ENCODE measurements around the gene COPS4. TPM values are rescaled to one million over a fixed set of nuclear protein-coding genes. Genes with fewer than 3 reads are reported as not detected.
"Not testable (repeated sequence)": the region's sequence is repeated elsewhere in the genome, so short reads cannot be mapped to it uniquely, and the experiment has no call there.

COPS4 gene
- total RNA-seq, 1 experiment from 2014 or later = 42.7 TPM

DNA sequence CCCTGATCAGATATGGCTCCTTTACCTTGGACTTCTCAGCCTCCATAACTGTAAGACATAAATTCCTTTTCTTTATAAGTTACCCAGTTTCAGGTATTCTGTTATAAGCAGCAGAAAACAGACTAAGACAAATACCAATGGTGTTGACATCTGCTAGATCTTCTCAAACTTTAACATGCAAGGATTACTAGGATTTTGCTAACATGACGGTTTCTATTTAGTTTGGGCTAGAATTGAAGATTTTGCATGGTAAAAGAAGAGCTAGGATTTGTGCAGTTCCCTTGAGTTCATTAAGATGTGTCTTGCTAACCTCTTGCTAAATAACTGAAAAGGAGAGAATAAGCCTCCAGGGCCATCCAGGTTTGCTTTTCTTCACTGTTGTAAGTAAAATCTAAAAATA lies 5.3 kb upstream of the COPS4 start:
- peaks cover 8% of the 10 kb centered on the region for H3K4me1 ChIP-seq (ENCODE audit: low read length)
- no peaks in the 10 kb centered on the region for H3K36me3 ChIP-seq (ENCODE audit: insufficient read depth, low read length)
- no peak overlapping the region for H3K9ac ChIP-seq (ENCODE audit: low read length)
- no peaks in the 10 kb centered on the region for H3K9me3 ChIP-seq (ENCODE audit: low read length)
- no peaks in the 10 kb centered on the region for H3K9me2 ChIP-seq (replicated peaks; ENCODE audit: insufficient read depth, low read length)
- H3K4me2 ChIP-seq (ENCODE audit: low read depth, low read length, poor library complexity, severe bottlenecking) = no peak overlapping the region
- H2AFZ ChIP-seq (ENCODE audit: low read length) = no peak overlapping the region
- DNase-seq = no peak
- H3K27me3 ChIP-seq (ENCODE audit: low read length) = no peaks in the 10 kb centered on the region
- no peak overlapping the region for H3K27ac ChIP-seq (ENCODE audit: low read length)
- H3K4me3 ChIP-seq (ENCODE audit: low read length) = no peak overlapping the region
- no peaks in the 10 kb centered on the region for H3K79me2 ChIP-seq (ENCODE audit: low read length)
- no peaks in the 10 kb centered on the region for H4K20me1 ChIP-seq (ENCODE audit: insufficient read depth, low read depth, low read length)

DNA sequence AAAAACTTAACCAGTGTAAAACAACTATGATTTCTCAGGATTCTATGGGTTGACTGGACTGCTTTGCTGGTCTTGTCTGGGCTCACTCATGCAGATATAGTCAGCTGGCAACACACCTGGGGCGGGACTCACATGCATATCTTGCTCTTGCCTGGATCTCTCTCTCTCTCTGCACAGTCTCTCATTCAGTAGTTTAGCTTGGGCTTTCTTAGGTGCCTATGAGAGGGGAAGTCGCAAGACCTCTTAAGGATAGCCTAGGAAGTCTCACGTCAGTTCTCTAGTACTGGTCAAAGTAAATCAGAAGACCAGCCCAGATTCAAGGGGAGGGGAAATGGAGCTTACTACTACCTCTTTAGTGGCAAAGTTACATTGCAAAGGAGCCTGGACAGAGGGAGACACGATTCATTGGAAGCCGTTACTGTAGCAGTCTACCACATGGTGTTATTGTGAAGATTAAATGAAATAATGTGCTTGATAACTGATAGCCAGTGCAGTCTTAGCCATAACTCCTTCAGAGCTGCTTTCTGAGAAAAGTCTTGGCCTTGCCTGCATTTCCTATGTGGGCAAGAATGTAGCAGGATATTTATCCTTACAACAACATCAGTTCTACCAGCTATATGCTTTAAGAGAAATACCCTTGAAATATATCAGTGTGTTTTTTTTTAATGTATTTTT lies 2.1 kb downstream of the COPS4 start:
- Histone ChIP-seq H3K4me1 (ENCODE audit: low read length) (peaks cover 21% of the 10 kb centered on the region), H4K20me1 (ENCODE audit: insufficient read depth, low read depth, low read length) (no peaks in the 10 kb centered on the region), H3K27ac (ENCODE audit: low read length) (no peak overlapping the region), H3K4me2 (ENCODE audit: low read depth, low read length, poor library complexity, severe bottlenecking) (peak overlapping the region; percentile 77), H2AFZ (ENCODE audit: low read length) (no peak overlapping the region), H3K36me3 (ENCODE audit: insufficient read depth, low read length) (no peaks in the 10 kb centered on the region), H3K27me3 (ENCODE audit: low read length) (no peaks in the 10 kb centered on the region), H3K9ac (ENCODE audit: low read length) (peak overlapping the region; percentile 35), H3K4me3 (ENCODE audit: low read length) (peak overlapping the region; percentile 43; the same call in 1 of the 2 replicates), H3K79me2 (ENCODE audit: low read length) (peaks cover 62% of the 10 kb centered on the region), H3K9me2 (replicated peaks; ENCODE audit: insufficient read depth, low read length) (no peaks in the 10 kb centered on the region), H3K9me3 (ENCODE audit: low read length) (no peaks in the 10 kb centered on the region)
- peak; percentile 44 for DNase-seq

DNA sequence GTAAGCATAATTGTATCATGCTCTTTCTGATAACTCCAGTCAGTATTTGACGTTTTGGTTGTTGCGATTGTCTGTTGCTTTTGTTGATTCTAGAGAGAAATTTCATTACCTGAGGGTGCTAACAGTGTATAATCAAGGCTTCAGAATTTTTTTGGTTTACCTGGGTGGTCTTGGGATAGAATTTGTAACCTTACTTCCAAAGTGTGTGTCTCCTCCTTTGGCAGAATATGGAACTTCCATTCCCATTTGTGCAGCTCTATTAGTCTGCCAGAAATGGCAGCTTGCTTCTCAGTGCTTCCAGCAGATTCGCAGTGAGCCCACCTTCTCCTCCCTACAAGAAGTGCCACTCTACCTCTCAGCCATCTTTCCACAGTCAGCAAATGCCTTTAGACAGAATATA lies 5.3 kb downstream of the COPS4 start:
- H3K36me3 ChIP-seq (ENCODE audit: insufficient read depth, low read length) = no peaks in the 10 kb centered on the region
- H2AFZ ChIP-seq (ENCODE audit: low read length) = no peak overlapping the region
- no peaks in the 10 kb centered on the region for H4K20me1 ChIP-seq (ENCODE audit: insufficient read depth, low read depth, low read length)
- no peak overlapping the region for H3K4me2 ChIP-seq (ENCODE audit: low read depth, low read length, poor library complexity, severe bottlenecking)
- no peaks in the 10 kb centered on the region for H3K27me3 ChIP-seq (ENCODE audit: low read length)
- peaks cover 75% of the 10 kb centered on the region for H3K79me2 ChIP-seq (ENCODE audit: low read length)
- H3K9ac ChIP-seq (ENCODE audit: low read length) = no peak overlapping the region
- H3K9me2 ChIP-seq (replicated peaks; ENCODE audit: insufficient read depth, low read length) = no peaks in the 10 kb centered on the region
- H3K4me3 ChIP-seq (ENCODE audit: low read length) = no peak overlapping the region
- H3K9me3 ChIP-seq (ENCODE audit: low read length) = no peaks in the 10 kb centered on the region
- peaks cover 21% of the 10 kb centered on the region for H3K4me1 ChIP-seq (ENCODE audit: low read length)
- DNase-seq = no peak
- no peak overlapping the region for H3K27ac ChIP-seq (ENCODE audit: low read length)

DNA sequence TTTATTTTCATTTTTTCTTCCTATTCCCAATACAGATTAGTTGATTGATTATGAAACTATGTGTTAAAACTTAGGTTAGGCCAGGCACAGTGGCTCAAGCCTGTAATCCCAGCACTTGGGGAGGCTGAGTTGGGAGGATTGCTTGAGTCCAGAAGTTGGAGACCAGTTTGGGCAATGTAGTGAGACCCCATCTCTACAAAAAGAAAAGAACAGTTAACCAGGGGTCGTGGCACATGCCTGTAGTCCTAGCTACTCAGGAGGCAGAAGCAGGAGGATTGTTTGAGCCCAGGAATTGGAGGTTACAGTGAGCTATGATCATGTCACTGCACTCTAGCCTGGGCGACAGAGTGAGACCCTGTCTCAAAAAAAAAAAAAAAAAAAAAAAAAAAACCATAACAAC lies 8.2 kb downstream of the COPS4 start:
- not testable (repeated sequence) for H2AFZ ChIP-seq (ENCODE audit: low read length); DNase-seq; H4K20me1 ChIP-seq (ENCODE audit: insufficient read depth, low read depth, low read length); H3K36me3 ChIP-seq (ENCODE audit: insufficient read depth, low read length); H3K9me2 ChIP-seq (replicated peaks; ENCODE audit: insufficient read depth, low read length); H3K4me2 ChIP-seq (ENCODE audit: low read depth, low read length, poor library complexity, severe bottlenecking); H3K4me1 ChIP-seq (ENCODE audit: low read length); H3K4me3 ChIP-seq (ENCODE audit: low read length); H3K9ac ChIP-seq (ENCODE audit: low read length); H3K27ac ChIP-seq (ENCODE audit: low read length); H3K9me3 ChIP-seq (ENCODE audit: low read length); H3K27me3 ChIP-seq (ENCODE audit: low read length)
- H3K79me2 ChIP-seq (ENCODE audit: low read length) = peaks cover 64% of the 10 kb centered on the region

DNA sequence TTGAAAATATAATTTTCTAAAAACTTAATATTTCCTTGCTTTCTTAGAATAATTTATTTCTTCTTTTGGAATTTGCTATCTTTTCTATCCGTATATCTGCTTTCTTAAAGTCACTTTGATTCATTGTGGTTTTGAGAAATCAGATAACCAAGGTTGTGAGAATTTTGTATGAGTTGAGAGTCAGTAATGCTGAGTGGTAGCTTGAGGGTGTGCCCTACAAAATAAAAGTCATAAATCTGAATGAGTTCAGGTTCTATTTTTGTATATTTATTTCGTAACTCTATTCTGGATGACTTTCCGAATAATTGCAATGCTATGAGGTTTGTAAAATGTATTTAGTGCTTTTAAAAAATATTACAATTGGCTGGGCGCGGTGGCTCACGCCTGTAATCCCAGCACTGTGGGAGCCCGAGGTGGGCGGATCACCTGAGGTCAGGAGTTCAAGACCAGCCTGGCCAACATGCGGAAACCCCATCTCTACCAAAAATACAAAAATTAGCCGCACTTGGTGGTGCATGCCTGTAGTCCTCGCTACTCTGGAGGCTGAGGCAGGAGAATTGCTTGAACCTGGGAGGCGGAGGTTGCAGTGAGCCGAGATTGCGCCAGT lies 8.9 kb downstream of the COPS4 start:
- Histone ChIP-seq H3K79me2 (ENCODE audit: low read length) (peaks cover 58% of the 10 kb centered on the region), H3K27me3 (ENCODE audit: low read length) (no peaks in the 10 kb centered on the region), H4K20me1 (ENCODE audit: insufficient read depth, low read depth, low read length) (no peaks in the 10 kb centered on the region), H3K36me3 (ENCODE audit: insufficient read depth, low read length) (no peaks in the 10 kb centered on the region), H3K4me2 (ENCODE audit: low read depth, low read length, poor library complexity, severe bottlenecking) (no peak overlapping the region), H3K27ac (ENCODE audit: low read length) (no peak overlapping the region), H3K9me3 (ENCODE audit: low read length) (no peaks in the 10 kb centered on the region), H3K9me2 (replicated peaks; ENCODE audit: insufficient read depth, low read length) (no peaks in the 10 kb centered on the region), H3K4me1 (ENCODE audit: low read length) (peaks cover 4% of the 10 kb centered on the region), H3K4me3 (ENCODE audit: low read length) (no peak overlapping the region), H2AFZ (ENCODE audit: low read length) (no peak overlapping the region), H3K9ac (ENCODE audit: low read length) (no peak overlapping the region)
- DNase-seq = no peak

DNA sequence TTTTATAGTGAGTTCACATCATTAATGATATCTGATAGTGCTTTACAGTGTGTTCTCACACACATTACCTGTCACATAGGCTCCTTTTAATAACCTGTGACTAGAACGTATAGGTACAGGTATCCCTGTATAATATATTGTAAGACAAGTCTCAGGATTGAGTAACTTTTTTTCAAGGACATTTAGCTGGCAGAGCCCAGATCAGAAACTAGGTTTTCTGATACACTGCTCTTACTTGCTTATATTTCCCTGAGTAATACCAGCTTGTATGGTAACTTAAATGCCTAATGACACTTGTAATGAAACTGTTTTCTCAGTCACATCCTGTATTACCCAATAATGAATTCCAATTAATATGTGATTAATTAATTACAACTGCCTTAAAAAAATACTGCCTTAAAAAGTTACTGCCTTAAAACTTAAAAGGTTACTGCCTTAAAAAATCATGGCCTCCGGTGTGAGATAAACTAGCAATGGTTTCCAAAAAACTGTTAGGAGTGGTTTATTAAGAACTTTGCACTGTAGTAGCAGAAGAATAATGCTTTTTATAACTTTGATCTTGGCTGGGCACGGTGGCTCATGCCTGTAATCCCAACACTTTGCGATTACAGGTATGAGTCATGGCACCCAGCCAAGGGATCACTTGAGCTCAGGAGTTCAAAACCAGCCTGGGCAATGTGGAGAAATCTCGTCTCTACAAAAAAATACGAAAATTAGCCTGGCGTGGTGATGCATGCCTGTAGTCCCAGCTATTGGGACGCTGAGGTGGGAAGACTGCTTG lies 11.9 kb downstream of the COPS4 start:
- peaks cover 37% of the 10 kb centered on the region for H3K79me2 ChIP-seq (ENCODE audit: low read length)
- no peaks in the 10 kb centered on the region for H3K9me3 ChIP-seq (ENCODE audit: low read length)
- no peaks in the 10 kb centered on the region for H4K20me1 ChIP-seq (ENCODE audit: insufficient read depth, low read depth, low read length)
- H2AFZ ChIP-seq (ENCODE audit: low read length) = no peak overlapping the region
- no peaks in the 10 kb centered on the region for H3K36me3 ChIP-seq (ENCODE audit: insufficient read depth, low read length)
- no peak for DNase-seq
- H3K4me1 ChIP-seq (ENCODE audit: low read length) = peaks cover 4% of the 10 kb centered on the region
- no peak overlapping the region for H3K9ac ChIP-seq (ENCODE audit: low read length)
- H3K4me2 ChIP-seq (ENCODE audit: low read depth, low read length, poor library complexity, severe bottlenecking) = no peak overlapping the region
- no peak overlapping the region for H3K27ac ChIP-seq (ENCODE audit: low read length)
- H3K27me3 ChIP-seq (ENCODE audit: low read length) = no peaks in the 10 kb centered on the region
- H3K4me3 ChIP-seq (ENCODE audit: low read length) = no peak overlapping the region
- no peaks in the 10 kb centered on the region for H3K9me2 ChIP-seq (replicated peaks; ENCODE audit: insufficient read depth, low read length)

DNA sequence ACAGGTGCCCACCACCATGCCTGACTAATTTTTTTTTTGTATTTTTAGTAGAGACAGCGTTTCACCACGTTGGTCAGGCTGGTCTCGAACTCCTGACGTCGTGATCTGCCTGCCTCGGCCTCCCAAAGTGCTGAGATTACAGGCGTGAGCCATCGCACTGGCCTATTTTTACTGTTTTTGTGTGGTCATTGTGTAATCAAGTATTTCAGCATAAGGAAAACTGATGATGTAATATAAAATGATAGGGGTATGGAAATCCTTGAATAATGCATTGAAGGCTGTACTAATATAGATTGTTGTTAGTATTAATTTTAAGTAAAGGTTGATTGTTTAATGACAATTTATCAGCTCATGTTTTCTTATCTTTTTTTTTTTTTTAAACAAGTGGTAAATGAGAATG lies 13.8 kb downstream of the COPS4 start:
- not testable (repeated sequence) for H3K27ac ChIP-seq (ENCODE audit: low read length); H3K4me2 ChIP-seq (ENCODE audit: low read depth, low read length, poor library complexity, severe bottlenecking); H3K27me3 ChIP-seq (ENCODE audit: low read length); DNase-seq; H3K36me3 ChIP-seq (ENCODE audit: insufficient read depth, low read length); H4K20me1 ChIP-seq (ENCODE audit: insufficient read depth, low read depth, low read length); H3K4me1 ChIP-seq (ENCODE audit: low read length); H3K4me3 ChIP-seq (ENCODE audit: low read length); H3K9me2 ChIP-seq (replicated peaks; ENCODE audit: insufficient read depth, low read length); H2AFZ ChIP-seq (ENCODE audit: low read length); H3K9ac ChIP-seq (ENCODE audit: low read length); H3K9me3 ChIP-seq (ENCODE audit: low read length)
- peaks cover 28% of the 10 kb centered on the region for H3K79me2 ChIP-seq (ENCODE audit: low read length)

DNA sequence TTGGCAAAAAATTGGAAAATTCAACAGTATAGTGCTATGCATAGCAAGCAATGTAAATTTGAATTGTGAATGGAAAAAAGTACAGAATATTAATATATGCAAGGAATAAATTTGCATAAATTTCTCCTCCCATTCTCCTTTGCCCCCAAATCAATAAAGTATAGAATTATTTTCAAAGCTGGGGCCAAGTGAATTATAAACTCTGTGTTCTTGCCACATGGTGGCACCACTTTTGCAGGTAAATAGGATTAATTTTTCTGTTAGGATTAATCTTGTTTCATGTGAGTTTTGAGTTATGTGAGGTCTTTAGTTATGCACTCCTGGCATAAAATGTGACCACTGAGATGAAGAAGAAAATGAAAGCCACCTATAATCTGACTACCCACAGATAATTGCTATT lies 19.9 kb downstream of the COPS4 start:
- Histone ChIP-seq H3K4me2 (ENCODE audit: low read depth, low read length, poor library complexity, severe bottlenecking) (no peak overlapping the region), H3K36me3 (ENCODE audit: insufficient read depth, low read length) (peaks cover 4% of the 10 kb centered on the region; the same call in 1 of the 2 replicates), H3K9me3 (ENCODE audit: low read length) (no peaks in the 10 kb centered on the region), H3K79me2 (ENCODE audit: low read length) (no peaks in the 10 kb centered on the region), H2AFZ (ENCODE audit: low read length) (no peak overlapping the region), H3K4me3 (ENCODE audit: low read length) (no peak overlapping the region), H3K4me1 (ENCODE audit: low read length) (no peaks in the 10 kb centered on the region), H3K9me2 (replicated peaks; ENCODE audit: insufficient read depth, low read length) (no peaks in the 10 kb centered on the region), H4K20me1 (ENCODE audit: insufficient read depth, low read depth, low read length) (no peaks in the 10 kb centered on the region), H3K9ac (ENCODE audit: low read length) (no peak overlapping the region), H3K27ac (ENCODE audit: low read length) (no peak overlapping the region), H3K27me3 (ENCODE audit: low read length) (no peaks in the 10 kb centered on the region)
- DNase-seq = peak; percentile 53

Data from Karpas-422 (cell line).